Dendritic cell treated with granulocyte-macrophage colony-stimulating factor and Interleukin-4, amounts not matched to agents 40 ng/mL and 50 ng/mL, for 4 days (primary cell): Measurements from ENCODE around the gene LENEP.
"Not testable (repeated sequence)": the region's sequence is repeated elsewhere in the genome, so short reads cannot be mapped to it uniquely, and the experiment has no call there.

Experiments used
- H3K27ac Mint-ChIP-seq: one replicate; pipeline ENCODE4 v1.8.0; 2022; ENCODE audit warnings: mild to moderate bottlenecking, mixed read lengths
- H3K27me3 Mint-ChIP-seq: one replicate; pipeline ENCODE4 v1.8.0; 2022; ENCODE audit warnings: mild to moderate bottlenecking, mixed read lengths
- H3K36me3 Mint-ChIP-seq: one replicate; pipeline ENCODE4 v1.8.0; 2022; ENCODE audit warnings: low read depth, mixed read lengths
- H3K4me1 Mint-ChIP-seq: one replicate; pipeline ENCODE4 v1.8.0; 2022; ENCODE audit warnings: low read depth, mixed read lengths
- H3K4me3 Mint-ChIP-seq: one replicate; pipeline ENCODE4 v1.8.0; 2022; ENCODE audit warnings: mild to moderate bottlenecking, moderate library complexity, mixed read lengths
- H3K9me3 Mint-ChIP-seq: one replicate; pipeline ENCODE4 v1.8.0; 2022; ENCODE audit warnings: mixed read lengths
- intact Hi-C: fragments of 100-400 bp; cut with micrococcal nuclease; formaldehyde crosslinking; loops from one replicate; pipeline ENCODE4 v1.15.0; 2022

LENEP gene

GRCh38 chr1:154992721-154993571 is 440 bp upstream of the LENEP start:
- Mint-ChIP-seq H3K27ac (peak overlapping the region; percentile 39), H3K9me3 (no peaks in the 10 kb centered on the region), H3K4me1 (peaks cover 69% of the 10 kb centered on the region), H3K27me3 (no peaks in the 10 kb centered on the region), H3K36me3 (peaks cover 45% of the 10 kb centered on the region), H3K4me3 (no peak overlapping the region)
- intact Hi-C loops = no loop called here

GRCh38 chr1:154994269-154994587 is 842 bp downstream of the LENEP start:
- Mint-ChIP-seq H3K4me1 (peaks cover 71% of the 10 kb centered on the region), H3K9me3 (no peaks in the 10 kb centered on the region), H3K4me3 (no peak overlapping the region), H3K36me3 (peaks cover 32% of the 10 kb centered on the region), H3K27ac (peak overlapping the region; percentile 70), H3K27me3 (no peaks in the 10 kb centered on the region)
- intact Hi-C loops = no loop called here

GRCh38 chr1:154994591-154994990 is 1.2 kb downstream of the LENEP start:
- peak overlapping the region; percentile 70 for H3K27ac Mint-ChIP-seq
- H3K36me3 Mint-ChIP-seq = peaks cover 29% of the 10 kb centered on the region
- H3K4me3 Mint-ChIP-seq = no peak overlapping the region
- peaks cover 70% of the 10 kb centered on the region for H3K4me1 Mint-ChIP-seq
- H3K9me3 Mint-ChIP-seq = no peaks in the 10 kb centered on the region
- H3K27me3 Mint-ChIP-seq = no peaks in the 10 kb centered on the region
- intact Hi-C loops = no loop called here

GRCh38 chr1:154995301-154995983 is 2.1 kb downstream of the LENEP start:
- not testable (repeated sequence) for H3K4me3 Mint-ChIP-seq

GRCh38 chr1:154996966-154997701 is 3.7 kb downstream of the LENEP start:
- Mint-ChIP-seq H3K27me3 (no peaks in the 10 kb centered on the region), H3K9me3 (no peaks in the 10 kb centered on the region), H3K27ac (peak overlapping the region; percentile 78), H3K4me1 (peaks cover 75% of the 10 kb centered on the region), H3K36me3 (peaks cover 26% of the 10 kb centered on the region), H3K4me3 (peak overlapping the region; percentile 35)
- intact Hi-C loops = loop anchor here (5.0 kb wide), 1 partner anchor 35 kb away; the partner anchor contains the start of gene PYGO2

More at GRCh38 chr1:154995301-154995983, 2.1 kb downstream of the LENEP start:
- H3K9me3 Mint-ChIP-seq, H3K27me3 Mint-ChIP-seq: not testable (repeated sequence)
- Mint-ChIP-seq H3K36me3 (peaks cover 25% of the 10 kb centered on the region), H3K27ac (peak overlapping the region; percentile 78), H3K4me1 (peaks cover 75% of the 10 kb centered on the region)
- intact Hi-C loops = loop anchor here (5.0 kb wide), 1 partner anchor 33 kb away; the partner anchor contains the start of gene PYGO2

- Mint-ChIP-seq H3K4me3 (peak overlapping the region; percentile 26), H3K4me1 (peaks cover 64% of the 10 kb centered on the region), H3K9me3 (no peaks in the 10 kb centered on the region), H3K36me3 (peaks cover 25% of the 10 kb centered on the region), H3K27me3 (no peaks in the 10 kb centered on the region), H3K27ac (peak overlapping the region; percentile 78)
- intact Hi-C loops = loop anchor here (2.0 to 5.0 kb wide), 2 partner anchors 15 to 36 kb away; partner anchors contain the start of genes FLAD1 and PYGO2
These were observed 4.9 kb downstream of the LENEP start for GRCh38 chr1:154998201-154998780.

GRCh38 chr1:154998818-154999570 is 5.6 kb downstream of the LENEP start:
- Mint-ChIP-seq H3K27me3 (no peaks in the 10 kb centered on the region), H3K9me3 (no peaks in the 10 kb centered on the region), H3K4me1 (peaks cover 66% of the 10 kb centered on the region), H3K27ac (peak overlapping the region; percentile 63), H3K36me3 (peaks cover 32% of the 10 kb centered on the region), H3K4me3 (peak overlapping the region; percentile 99)
- intact Hi-C loops = loop anchor here (1.0 to 5.0 kb wide), 3 partner anchors 16 to 37 kb away; partner anchors contain the start of genes FLAD1 and PYGO2

GRCh38 chr1:154999571-155000410 is 6.4 kb downstream of the LENEP start:
- peaks cover 66% of the 10 kb centered on the region for H3K4me1 Mint-ChIP-seq
- no peaks in the 10 kb centered on the region for H3K9me3 Mint-ChIP-seq
- intact Hi-C loops = loop anchor here (1.0 to 5.0 kb wide), 3 partner anchors 17 to 37 kb away; partner anchors contain the start of genes FLAD1 and PYGO2
- H3K4me3 Mint-ChIP-seq = peak overlapping the region; percentile 99
- H3K27ac Mint-ChIP-seq = peak overlapping the region; percentile 100
- H3K36me3 Mint-ChIP-seq = peaks cover 38% of the 10 kb centered on the region
- H3K27me3 Mint-ChIP-seq = no peaks in the 10 kb centered on the region

GRCh38 chr1:155000411-155000725 is 7.0 kb downstream of the LENEP start:
- Mint-ChIP-seq H3K36me3 (peaks cover 38% of the 10 kb centered on the region), H3K27me3 (no peaks in the 10 kb centered on the region), H3K9me3 (no peaks in the 10 kb centered on the region), H3K4me1 (peaks cover 67% of the 10 kb centered on the region), H3K4me3 (peak overlapping the region; percentile 99), H3K27ac (peak overlapping the region; percentile 100)
- intact Hi-C loops = no loop called here

GRCh38 chr1:155000726-155001424 is 7.5 kb downstream of the LENEP start:
- Mint-ChIP-seq H3K27ac (peak overlapping the region; percentile 100), H3K36me3 (peaks cover 40% of the 10 kb centered on the region), H3K9me3 (no peaks in the 10 kb centered on the region), H3K4me3 (peak overlapping the region; percentile 99), H3K4me1 (peaks cover 69% of the 10 kb centered on the region), H3K27me3 (no peaks in the 10 kb centered on the region)
- intact Hi-C loops = no loop called here

GRCh38 chr1:155001425-155001674 is 8.0 kb downstream of the LENEP start:
- H3K4me1 Mint-ChIP-seq = peaks cover 69% of the 10 kb centered on the region
- intact Hi-C loops = no loop called here
- no peaks in the 10 kb centered on the region for H3K9me3 Mint-ChIP-seq
- H3K27ac Mint-ChIP-seq = peak overlapping the region; percentile 100
- H3K36me3 Mint-ChIP-seq = peaks cover 44% of the 10 kb centered on the region
- H3K27me3 Mint-ChIP-seq = no peaks in the 10 kb centered on the region
- peak overlapping the region; percentile 99 for H3K4me3 Mint-ChIP-seq
